Chondrocyte (in vitro differentiated cells): ENCODE data around the gene ASCL2. TPM values are rescaled to one million over a fixed set of nuclear protein-coding genes. Genes with fewer than 3 reads are reported as not detected.

Source experiments
- DNase-seq: peaks from one replicate; pipeline ENCODE4 v3.0.0; 2021; ENCODE audit warnings: mixed read lengths, low spot score
- H3K27ac Mint-ChIP-seq: one replicate; pipeline ENCODE4 v1.8.0; 2021; ENCODE audit warnings: mild to moderate bottlenecking, moderate library complexity, mixed read lengths; ENCODE audit not compliant: unreplicated experiment
- H3K27me3 Mint-ChIP-seq: 2 replicates; pipeline ENCODE4 v1.8.0; 2021; ENCODE audit warnings: low read depth, mixed read lengths
- H3K36me3 Mint-ChIP-seq: 2 replicates; pipeline ENCODE4 v1.8.0; 2021; ENCODE audit warnings: low read depth, mixed read lengths
- H3K4me1 Mint-ChIP-seq: 2 replicates; pipeline ENCODE4 v1.8.0; 2021; ENCODE audit warnings: low read depth, mild to moderate bottlenecking, mixed read lengths
- H3K4me3 Mint-ChIP-seq: one replicate; pipeline ENCODE4 v1.8.0; 2021; ENCODE audit warnings: mild to moderate bottlenecking, moderate library complexity, mixed read lengths; ENCODE audit not compliant: unreplicated experiment
- H3K9me3 Mint-ChIP-seq: 2 replicates; pipeline ENCODE4 v1.8.0; 2021; ENCODE audit warnings: low read depth, mixed read lengths
- CTCF ChIP-seq: fragments of 200-600 bp; sonication (generic); IDR thresholded peaks from 2 replicates; pipeline ENCODE4 v1.5.0; 2021; ENCODE audit warnings: antibody characterized with exemption, mild to moderate bottlenecking, moderate library complexity
- total RNA-seq: library from RNA; stranded (reverse); gene quantifications from 3 replicates; pipeline ENCODE4 v1.2.1, GENCODE V29; 2021

ASCL2 gene
- total RNA-seq, 1 donor from 2014 or later = not detected

GRCh38 chr11:2313051-2313951 lies 42.9 kb upstream of the ASCL2 start:
- TF ChIP-seq CTCF = no peak
- Mint-ChIP-seq H3K4me1 (peaks cover 9% of the 10 kb centered on the region), H3K27ac (no peak overlapping the region), H3K36me3 (no peaks in the 10 kb centered on the region), H3K27me3 (no peaks in the 10 kb centered on the region), H3K4me3 (no peak overlapping the region), H3K9me3 (peaks cover 4% of the 10 kb centered on the region)
- DNase-seq = no peak

- H3K9me3 Mint-ChIP-seq = no peaks in the 10 kb centered on the region
- peaks cover 9% of the 10 kb centered on the region for H3K4me1 Mint-ChIP-seq
- no peak overlapping the region for H3K27ac Mint-ChIP-seq
- no peak overlapping the region for H3K4me3 Mint-ChIP-seq
- no peak for DNase-seq
- TF ChIP-seq CTCF = peak; percentile 29
- no peaks in the 10 kb centered on the region for H3K27me3 Mint-ChIP-seq
- no peaks in the 10 kb centered on the region for H3K36me3 Mint-ChIP-seq
Measured at GRCh38 chr11:2312232-2313042, 42.0 kb upstream of the ASCL2 start.

GRCh38 chr11:2311353-2312133 lies 41.2 kb upstream of the ASCL2 start:
- Mint-ChIP-seq H3K27ac (no peak overlapping the region), H3K4me1 (peaks cover 10% of the 10 kb centered on the region), H3K9me3 (no peaks in the 10 kb centered on the region), H3K4me3 (no peak overlapping the region), H3K27me3 (no peaks in the 10 kb centered on the region), H3K36me3 (no peaks in the 10 kb centered on the region)
- no peak for DNase-seq
- TF ChIP-seq CTCF = no peak

GRCh38 chr11:2310786-2311352 lies 40.5 kb upstream of the ASCL2 start:
- Mint-ChIP-seq H3K27ac (no peak overlapping the region), H3K27me3 (no peaks in the 10 kb centered on the region), H3K4me3 (no peak overlapping the region), H3K36me3 (no peaks in the 10 kb centered on the region), H3K4me1 (peaks cover 16% of the 10 kb centered on the region), H3K9me3 (no peaks in the 10 kb centered on the region)
- DNase-seq = no peak
- no peak for TF ChIP-seq CTCF
